Naive B cell (primary cell): Measurements from ENCODE around the gene ZNF410. TPM values are rescaled to one million over a fixed set of nuclear protein-coding genes. Genes with fewer than 3 reads are reported as not detected.

ENCODE experiments used
- ATAC-seq, 2 donors: fragments of 150-1000 bp; cut with Tn5 transposase; 2 replicates each; pipeline ENCODE4 v1.10.0; 2021; ENCODE audit warnings: low read depth in 2 of 2, mild to moderate bottlenecking in 2 of 2, moderate library complexity in 2 of 2
- DNase-seq: peaks from one replicate; pipeline ENCODE4 v3.0.0; 2022
- H3K27ac Mint-ChIP-seq, 6 donors: one replicate each; pipeline ENCODE4 v1.8.0; 2020 to 2022; ENCODE audit warnings: mild to moderate bottlenecking in 6 of 6, mixed read lengths in 6 of 6, moderate library complexity in 5 of 6, inconsistent platforms in 2 of 6
- H3K27me3 Mint-ChIP-seq, 3 donors: one replicate each; pipeline ENCODE4 v1.8.0; 2021 to 2022; ENCODE audit warnings: mixed read lengths in 3 of 3, mild to moderate bottlenecking in 1 of 3
- H3K36me3 Mint-ChIP-seq, 2 donors: one replicate each; pipeline ENCODE4 v1.8.0; 2020 to 2022; ENCODE audit warnings: mixed read lengths in 2 of 2, inconsistent platforms in 1 of 2, mild to moderate bottlenecking in 1 of 2
- H3K4me1 Mint-ChIP-seq, 3 donors: one replicate each; pipeline ENCODE4 v1.8.0; 2020 to 2022; ENCODE audit warnings: mixed read lengths in 3 of 3, inconsistent platforms in 1 of 3, mild to moderate bottlenecking in 1 of 3, moderate library complexity in 1 of 3
- H3K4me3 Mint-ChIP-seq, 8 donors: one replicate each; pipeline ENCODE4 v1.8.0; 2020 to 2022; ENCODE audit warnings: mild to moderate bottlenecking in 8 of 8, mixed read lengths in 8 of 8, moderate library complexity in 8 of 8, inconsistent platforms in 2 of 8
- H3K9me3 Mint-ChIP-seq, 7 donors: one replicate each; pipeline ENCODE4 v1.8.0; 2020 to 2022; ENCODE audit warnings: mixed read lengths in 7 of 7, mild to moderate bottlenecking in 5 of 7, inconsistent platforms in 2 of 7, moderate library complexity in 1 of 7
- polyA plus RNA-seq, 6 donors: library from polyadenylated mRNA; unstranded; fragments of 300-500 nt; fragmentation: Illumina TruSeq; gene quantifications; one replicate each; pipeline ENCODE4 v1.2.3, GENCODE V29; 2021; ENCODE audit warnings: low read depth in 6 of 6

The ZNF410 gene
- polyA plus RNA-seq, 6 donors from 2014 or later, result 56.3 to 77.1 (median 66.9) TPM

- H3K9me3 Mint-ChIP-seq, result no peaks in the 10 kb centered on the region
- H3K4me1 Mint-ChIP-seq, result peaks cover 0 to 8% (median 1%) of the 10 kb centered on the region in 3 donors
- H3K4me3 Mint-ChIP-seq, result no peak overlapping the region
- H3K36me3 Mint-ChIP-seq, result peaks cover 12 to 15% of the 10 kb centered on the region in 2 donors
- no peak overlapping the region for H3K27ac Mint-ChIP-seq
- H3K27me3 Mint-ChIP-seq, result no peaks in the 10 kb centered on the region
- DNase-seq (no peak), ATAC-seq (no peak)
These were observed 57.9 kb downstream of the ZNF410 start for GRCh38 chr14:73944432-73945158.

GRCh38 chr14:73945159-73945670 lies 58.6 kb downstream of the ZNF410 start:
- ATAC-seq, result no peak

GRCh38 chr14:73949752-73950734 lies 63.4 kb downstream of the ZNF410 start, which contains the start of the genes COQ6 and FAM161B:
Gene COQ6, plus strand, starts transcription at chr14:73950302. Its CDS starts 31 bp downstream, at chr14:73950333.
Gene FAM161B, minus strand, starts transcription at chr14:73950094. Its CDS starts 68 bp downstream, at chr14:73950026.
- Mint-ChIP-seq H3K27me3 (no peaks in the 10 kb centered on the region), H3K4me1 (peaks cover 10 to 28% (median 16%) of the 10 kb centered on the region in 3 donors), H3K4me3 (peak within 1 kb of the TSS; percentile 96 to 100 (median 98)), H3K36me3 (peaks cover 0 to 5% of the 10 kb centered on the region in 2 donors), H3K27ac (peak within 1 kb of the TSS; percentile 96 to 98 (median 98)), H3K9me3 (no peaks in the 10 kb centered on the region)
- DNase-seq (peak; percentile 94), ATAC-seq (peak; percentile 90 to 91)

More at GRCh38 chr14:73945159-73945670, 58.6 kb downstream of the ZNF410 start:
- no peaks in the 10 kb centered on the region for H3K27me3 Mint-ChIP-seq
- no peak overlapping the region for H3K4me3 Mint-ChIP-seq
- peaks cover 4 to 14% (median 7%) of the 10 kb centered on the region in 3 donors for H3K4me1 Mint-ChIP-seq
- no peak for DNase-seq
- peaks cover 10 to 12% of the 10 kb centered on the region in 2 donors for H3K36me3 Mint-ChIP-seq
- no peaks in the 10 kb centered on the region for H3K9me3 Mint-ChIP-seq
- no peak overlapping the region for H3K27ac Mint-ChIP-seq

- no peak for ATAC-seq
These were observed 67.1 kb downstream of the ZNF410 start for GRCh38 chr14:73953731-73954130.

GRCh38 chr14:73955674-73956073 lies 69.0 kb downstream of the ZNF410 start:
- Mint-ChIP-seq H3K4me3 (peak overlapping the region in 1 of 8 donors; percentile 43), H3K27ac (peak overlapping the region in 1 of 6 donors; percentile 19), H3K27me3 (no peaks in the 10 kb centered on the region), H3K4me1 (peaks cover 5 to 10% (median 9%) of the 10 kb centered on the region in 3 donors), H3K36me3 (peaks cover 9 to 15% of the 10 kb centered on the region in 2 donors), H3K9me3 (no peaks in the 10 kb centered on the region)
- ATAC-seq (no peak), DNase-seq (no peak)

More at GRCh38 chr14:73953731-73954130, 67.1 kb downstream of the ZNF410 start:
- no peak for DNase-seq
- Mint-ChIP-seq H3K27ac (no peak overlapping the region), H3K36me3 (peaks cover 5 to 8% of the 10 kb centered on the region in 2 donors), H3K4me3 (peak overlapping the region in 1 of 8 donors; percentile 27), H3K27me3 (no peaks in the 10 kb centered on the region), H3K4me1 (peaks cover 10 to 28% (median 16%) of the 10 kb centered on the region in 3 donors), H3K9me3 (no peaks in the 10 kb centered on the region)

GRCh38 chr14:73958591-73958990 lies 71.9 kb downstream of the ZNF410 start:
- DNase-seq (no peak), ATAC-seq (no peak)
- Mint-ChIP-seq H3K27me3 (no peaks in the 10 kb centered on the region), H3K27ac (peak overlapping the region in 1 of 6 donors; percentile 47), H3K36me3 (peaks cover 19 to 23% of the 10 kb centered on the region in 2 donors), H3K4me1 (no peaks in the 10 kb centered on the region), H3K9me3 (no peaks in the 10 kb centered on the region), H3K4me3 (no peak overlapping the region)

GRCh38 chr14:73961192-73961591 lies 74.5 kb downstream of the ZNF410 start:
- Mint-ChIP-seq H3K36me3 (peaks cover 20 to 23% of the 10 kb centered on the region in 2 donors), H3K4me3 (no peak overlapping the region), H3K4me1 (peaks cover 0 to 3% (median 0%) of the 10 kb centered on the region in 3 donors), H3K27me3 (no peaks in the 10 kb centered on the region), H3K9me3 (no peaks in the 10 kb centered on the region), H3K27ac (no peak overlapping the region)
- no peak for ATAC-seq
- DNase-seq, result no peak

- no peak overlapping the region for H3K27ac Mint-ChIP-seq
- no peak overlapping the region for H3K4me3 Mint-ChIP-seq
- H3K27me3 Mint-ChIP-seq, result no peaks in the 10 kb centered on the region
- peaks cover 0 to 3% (median 0%) of the 10 kb centered on the region in 3 donors for H3K4me1 Mint-ChIP-seq
- no peaks in the 10 kb centered on the region for H3K9me3 Mint-ChIP-seq
- H3K36me3 Mint-ChIP-seq, result peaks cover 13 to 20% of the 10 kb centered on the region in 2 donors
- no peak for ATAC-seq
- DNase-seq, result no peak
These were observed 78.6 kb downstream of the ZNF410 start for GRCh38 chr14:73965216-73965615.

- Mint-ChIP-seq H3K27ac (peak overlapping the region in 2 of 6 donors; percentile 31 to 57), H3K4me3 (no peak overlapping the region), H3K36me3 (peaks cover 0 to 6% of the 10 kb centered on the region in 2 donors), H3K27me3 (no peaks in the 10 kb centered on the region), H3K4me1 (peaks cover 0 to 3% (median 0%) of the 10 kb centered on the region in 3 donors), H3K9me3 (no peaks in the 10 kb centered on the region)
- DNase-seq (no peak), ATAC-seq (no peak)
These were observed 82.2 kb downstream of the ZNF410 start for GRCh38 chr14:73968885-73969284.

GRCh38 chr14:73973497-73973896 lies 86.8 kb downstream of the ZNF410 start:
- Mint-ChIP-seq H3K36me3 (peaks cover 0 to 4% of the 10 kb centered on the region in 2 donors), H3K4me1 (no peaks in the 10 kb centered on the region), H3K27ac (no peak overlapping the region), H3K9me3 (no peaks in the 10 kb centered on the region), H3K27me3 (no peaks in the 10 kb centered on the region), H3K4me3 (no peak overlapping the region)
- DNase-seq, result no peak
- no peak for ATAC-seq

- DNase-seq, result no peak
- H3K27me3 Mint-ChIP-seq, result no peaks in the 10 kb centered on the region
- H3K27ac Mint-ChIP-seq, result peak overlapping the region in 1 of 6 donors; percentile 65
- no peaks in the 10 kb centered on the region for H3K9me3 Mint-ChIP-seq
- ATAC-seq, result no peak
- H3K36me3 Mint-ChIP-seq, result peaks cover 0 to 4% of the 10 kb centered on the region in 2 donors
- H3K4me3 Mint-ChIP-seq, result no peak overlapping the region
- H3K4me1 Mint-ChIP-seq, result no peaks in the 10 kb centered on the region
These were observed 89.5 kb downstream of the ZNF410 start for GRCh38 chr14:73976125-73976524.

GRCh38 chr14:73977896-73978295 lies 91.2 kb downstream of the ZNF410 start:
- DNase-seq (no peak), ATAC-seq (no peak)
- H3K4me3 Mint-ChIP-seq, result no peak overlapping the region
- no peaks in the 10 kb centered on the region for H3K9me3 Mint-ChIP-seq
- no peaks in the 10 kb centered on the region for H3K4me1 Mint-ChIP-seq
- no peak overlapping the region for H3K27ac Mint-ChIP-seq
- peaks cover 0 to 4% of the 10 kb centered on the region in 2 donors for H3K36me3 Mint-ChIP-seq
- no peaks in the 10 kb centered on the region for H3K27me3 Mint-ChIP-seq
